ENCODE data around the gene BYSL.

GRCh38 chr6:41878961-41879405, 42.3 kb upstream of the BYSL start:
- TF ChIP-seq POLR2AphosphoS5 (IDR thresholded peaks at IDR 0.05; ENCODE audit: insufficient read depth in 1 of 2, low read depth in 1 of 2) (no peak), CTCF (IDR thresholded peaks at IDR 0.05) (no peak)
